Common myeloid progenitor, CD34-positive (primary cell): Measurements from ENCODE around the gene DLGAP3.

Experiments used
- CTCF ChIA-PET: fragments of 350-600 bp; sonication (Branson Sonifier 250); formaldehyde crosslinking; loops from one replicate; lab custom pipeline; 2021; ENCODE audit warnings: antibody characterized with exemption; lab: Charles Lee
- POLR2A ChIA-PET: fragments of 350-600 bp; sonication (Branson Sonifier 250); formaldehyde crosslinking; loops from one replicate; lab custom pipeline; 2021; ENCODE audit warnings: antibody characterized with exemption; lab: Charles Lee
- DNase-seq, 3 donors: peaks; one replicate each; pipeline versions ENCODE4 v3.0.0 to v3.0.0-alpha.2; 2013
- H3K27ac ChIP-seq, 2 experiments: 1 replicate in 1 of 2; 2 replicates in 1 of 2; pipeline ENCODE4 v1.7.0; 2013; ENCODE audit warnings: inconsistent platforms in 2 of 2, low read length in 2 of 2, mild to moderate bottlenecking in 2 of 2, low read depth in 1 of 2, moderate library complexity in 1 of 2; ENCODE audit not compliant: severe bottlenecking in 2 of 2, insufficient read depth in 1 of 2, poor library complexity in 1 of 2
- H3K27me3 ChIP-seq, 5 experiments: replicated peaks in 2 of 5; 1 replicate in 3 of 5; 2 replicates in 2 of 5; pipeline versions ENCODE4 v1.6.1 to v1.7.0; 2013; ENCODE audit warnings: low read length in 4 of 5, mild to moderate bottlenecking in 2 of 5, moderate library complexity in 2 of 5, inconsistent platforms in 1 of 5; ENCODE audit not compliant: insufficient read depth in 5 of 5, control insufficient read depth in 4 of 5
- H3K36me3 ChIP-seq, 4 experiments: 1 replicate in 2 of 4; 2 replicates in 2 of 4; pipeline versions ENCODE4 v1.6.1 to v1.7.0; 2013; ENCODE audit warnings: low read length in 3 of 4, control low read depth in 1 of 4, mild to moderate bottlenecking in 1 of 4; ENCODE audit not compliant: control insufficient read depth in 4 of 4, insufficient read depth in 4 of 4
- H3K4me1 ChIP-seq, 4 experiments: 1 replicate in 3 of 4; 2 replicates in 1 of 4; pipeline versions ENCODE4 v1.6.1 to v1.7.1; 2013; ENCODE audit warnings: low read length in 3 of 4, mild to moderate bottlenecking in 3 of 4, control low read depth in 1 of 4, inconsistent platforms in 1 of 4, moderate library complexity in 1 of 4; ENCODE audit not compliant: control insufficient read depth in 4 of 4, insufficient read depth in 4 of 4; ENCODE audit errors: control extremely low read depth in 1 of 4
- H3K4me3 ChIP-seq, 7 experiments: 1 replicate in 4 of 7; 2 replicates in 3 of 7; pipeline versions ENCODE4 v1.5.1 to v1.7.0; 2013; ENCODE audit warnings: mild to moderate bottlenecking in 7 of 7, low read length in 6 of 7, moderate library complexity in 6 of 7, inconsistent platforms in 2 of 7, low read depth in 2 of 7, control low read depth in 1 of 7; ENCODE audit not compliant: insufficient read depth in 4 of 7, control insufficient read depth in 1 of 7; ENCODE audit errors: extremely low read depth in 1 of 7
- H3K9me3 ChIP-seq, 5 experiments: 1 replicate in 4 of 5; 2 replicates in 1 of 5; pipeline versions ENCODE4 v1.6.1 to v1.7.1; 2013; ENCODE audit warnings: low read length in 4 of 5, mild to moderate bottlenecking in 2 of 5, inconsistent platforms in 1 of 5, low read depth in 1 of 5, moderate library complexity in 1 of 5; ENCODE audit not compliant: control insufficient read depth in 4 of 5, insufficient read depth in 2 of 5; ENCODE audit errors: control extremely low read depth in 1 of 5
- WGBS: methylation state at CpG from one replicate; pipeline ENCODE4 v1.1.5; 2013; ENCODE audit not compliant: insufficient coverage; 5-methylcytosine and 5-hydroxymethylcytosine counted together

The DLGAP3 gene

GRCh38 chr1:34916104-34916503 lies 13.3 kb downstream of the DLGAP3 start:
- ChIA-PET POLR2A (no interaction called here), CTCF (no interaction called here)
- peaks cover 0 to 3% (median 0%) of the 10 kb centered on the region in 5 experiments for H3K27me3 ChIP-seq
- DNase-seq = no peak
- H3K27ac ChIP-seq = no peak overlapping the region
- no peak overlapping the region for H3K4me3 ChIP-seq
- H3K4me1 ChIP-seq = peaks cover 0 to 13% (median 9%) of the 10 kb centered on the region in 4 experiments
- H3K36me3 ChIP-seq = no peaks in the 10 kb centered on the region
- no peaks in the 10 kb centered on the region for H3K9me3 ChIP-seq
- WGBS = 93% methylated on average over 3 of the region's 4 CpGs

GRCh38 chr1:34915521-34915920 lies 13.9 kb downstream of the DLGAP3 start:
- no peak overlapping the region for H3K4me3 ChIP-seq
- peaks cover 0 to 3% (median 0%) of the 10 kb centered on the region in 5 experiments for H3K27me3 ChIP-seq
- no peaks in the 10 kb centered on the region for H3K9me3 ChIP-seq
- ChIA-PET POLR2A (interaction anchor here (0.6 kb wide), 1 partner anchor 164 kb away, joined by 3 read pairs; no protein-coding TSS in a partner anchor), CTCF (no interaction called here)
- no peaks in the 10 kb centered on the region for H3K36me3 ChIP-seq
- H3K27ac ChIP-seq = no peak overlapping the region
- no peak for DNase-seq
- H3K4me1 ChIP-seq = peaks cover 0 to 13% (median 9%) of the 10 kb centered on the region in 4 experiments
- 25% methylated on average over 4 of the region's 5 CpGs for WGBS

- no peaks in the 10 kb centered on the region for H3K36me3 ChIP-seq
- no peak overlapping the region for H3K4me3 ChIP-seq
- H3K27me3 ChIP-seq = peaks cover 0 to 3% (median 0%) of the 10 kb centered on the region in 5 experiments
- ChIA-PET CTCF (no interaction called here), POLR2A (interaction anchor here (0.6 kb wide), 1 partner anchor 165 kb away, joined by 3 read pairs; no protein-coding TSS in a partner anchor)
- no peak for DNase-seq
- H3K27ac ChIP-seq = no peak overlapping the region
- WGBS = 96% methylated on average over 2 of the region's 2 CpGs
- H3K4me1 ChIP-seq = peaks cover 0 to 13% (median 9%) of the 10 kb centered on the region in 4 experiments
- no peaks in the 10 kb centered on the region for H3K9me3 ChIP-seq
These were observed 14.5 kb downstream of the DLGAP3 start for GRCh38 chr1:34914958-34915357.

- no peak overlapping the region for H3K27ac ChIP-seq
- H3K27me3 ChIP-seq = peaks cover 0 to 5% (median 1%) of the 10 kb centered on the region in 5 experiments
- 80% methylated on average over 5 of the region's 8 CpGs for WGBS
- no peak overlapping the region for H3K4me3 ChIP-seq
- no peak for DNase-seq
- H3K9me3 ChIP-seq = no peaks in the 10 kb centered on the region
- ChIA-PET CTCF (no interaction called here), POLR2A (no interaction called here)
- no peaks in the 10 kb centered on the region for H3K4me1 ChIP-seq
- no peaks in the 10 kb centered on the region for H3K36me3 ChIP-seq
These were observed 18.0 kb downstream of the DLGAP3 start for GRCh38 chr1:34911465-34911864.

- no peak for DNase-seq
- Histone ChIP-seq H3K36me3 (no peaks in the 10 kb centered on the region), H3K4me3 (no peak overlapping the region), H3K27ac (no peak overlapping the region), H3K4me1 (no peaks in the 10 kb centered on the region), H3K9me3 (no peaks in the 10 kb centered on the region), H3K27me3 (peaks cover 0 to 5% (median 1%) of the 10 kb centered on the region in 5 experiments)
- CTCF ChIA-PET = no interaction called here
- POLR2A ChIA-PET = no interaction called here
- 74% methylated on average over 3 of the region's 4 CpGs for WGBS
These were observed 19.0 kb downstream of the DLGAP3 start for GRCh38 chr1:34910425-34910824.

GRCh38 chr1:34908369-34908768 lies 21.1 kb downstream of the DLGAP3 start:
- ChIA-PET POLR2A (interaction anchor here (0.5 kb wide), 1 partner anchor 123 kb away, joined by 3 read pairs; the partner anchor contains the start of gene ZMYM6), CTCF (no interaction called here)
- 86% methylated on average over 3 of the region's 3 CpGs for WGBS
- no peak overlapping the region for H3K4me3 ChIP-seq
- no peak overlapping the region for H3K27ac ChIP-seq
- no peaks in the 10 kb centered on the region for H3K36me3 ChIP-seq
- no peaks in the 10 kb centered on the region for H3K4me1 ChIP-seq
- H3K9me3 ChIP-seq = no peaks in the 10 kb centered on the region
- no peak for DNase-seq
- H3K27me3 ChIP-seq = peaks cover 0 to 3% (median 2%) of the 10 kb centered on the region in 5 experiments

- no peaks in the 10 kb centered on the region for H3K9me3 ChIP-seq
- H3K27me3 ChIP-seq = peaks cover 0 to 6% (median 2%) of the 10 kb centered on the region in 5 experiments
- no peak overlapping the region for H3K4me3 ChIP-seq
- POLR2A ChIA-PET = no interaction called here
- CTCF ChIA-PET = no interaction called here
- WGBS = 86% methylated on average over 3 of the region's 5 CpGs
- no peaks in the 10 kb centered on the region for H3K36me3 ChIP-seq
- DNase-seq = peak in 2 of 3 donors; percentile 46 to 48
- H3K4me1 ChIP-seq = no peaks in the 10 kb centered on the region
- H3K27ac ChIP-seq = no peak overlapping the region
These were observed 21.9 kb downstream of the DLGAP3 start for GRCh38 chr1:34907487-34908090.
